HG03159 (cell line): ENCODE measurements around the gene CRIP3.

ENCODE experiments used
- ATAC-seq: cut with Tn5 transposase; IDR thresholded peaks from one replicate; pipeline ENCODE4 v1.9.1; 2021; ENCODE audit warnings: mild to moderate bottlenecking, moderate library complexity; ENCODE audit not compliant: unreplicated experiment

Gene CRIP3

DNA sequence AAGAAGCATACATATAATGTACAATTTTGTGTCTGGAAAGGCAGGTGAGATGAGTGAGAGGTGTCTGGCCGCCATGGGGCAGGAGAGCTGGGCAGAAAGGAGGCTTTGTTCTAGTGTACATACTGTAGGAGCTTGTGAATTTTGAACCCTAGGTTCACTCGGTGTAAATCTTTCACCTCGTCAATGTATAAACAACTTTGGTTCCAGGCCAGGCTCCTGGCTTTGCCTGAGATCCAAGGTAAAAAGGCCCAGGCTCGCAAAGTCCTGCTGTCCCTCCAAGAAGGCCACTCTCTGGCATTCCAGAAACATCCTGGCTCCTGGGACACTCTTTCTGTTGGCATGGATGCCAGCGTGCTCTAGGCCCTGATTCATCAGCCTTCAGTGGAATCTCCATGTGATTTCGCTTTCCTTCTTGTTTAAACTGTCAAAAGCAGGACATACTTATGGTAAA is 17.7 kb downstream of the CRIP3 start:
- ATAC-seq = no peak

DNA sequence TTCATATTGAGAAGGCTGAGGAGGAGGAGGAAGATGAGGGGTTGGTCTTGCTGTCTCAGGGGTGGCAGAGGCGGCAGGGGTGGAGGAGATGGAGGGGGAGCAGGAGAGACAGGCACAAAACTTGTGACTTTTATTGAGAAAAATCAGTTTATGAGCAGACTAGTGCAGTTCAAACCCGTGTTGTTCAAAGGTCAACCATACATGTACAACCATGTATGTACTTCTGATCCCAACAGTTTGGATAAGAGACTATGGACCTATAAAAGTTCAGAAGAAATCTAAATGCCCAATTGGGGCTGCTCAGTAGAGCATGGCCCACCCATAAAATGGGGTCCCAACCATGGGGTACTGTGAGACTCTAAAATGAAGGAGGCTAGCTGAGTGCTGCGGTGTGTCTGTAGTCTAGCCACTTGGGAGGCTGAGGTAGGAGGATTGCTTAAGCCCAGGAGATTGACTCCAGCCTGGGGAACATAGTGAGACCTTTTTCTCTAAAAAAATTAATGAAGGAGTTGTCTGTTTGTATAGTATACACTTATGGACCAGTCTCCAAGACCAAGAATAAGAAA is 18.2 kb downstream of the CRIP3 start:
- ATAC-seq = no peak

DNA sequence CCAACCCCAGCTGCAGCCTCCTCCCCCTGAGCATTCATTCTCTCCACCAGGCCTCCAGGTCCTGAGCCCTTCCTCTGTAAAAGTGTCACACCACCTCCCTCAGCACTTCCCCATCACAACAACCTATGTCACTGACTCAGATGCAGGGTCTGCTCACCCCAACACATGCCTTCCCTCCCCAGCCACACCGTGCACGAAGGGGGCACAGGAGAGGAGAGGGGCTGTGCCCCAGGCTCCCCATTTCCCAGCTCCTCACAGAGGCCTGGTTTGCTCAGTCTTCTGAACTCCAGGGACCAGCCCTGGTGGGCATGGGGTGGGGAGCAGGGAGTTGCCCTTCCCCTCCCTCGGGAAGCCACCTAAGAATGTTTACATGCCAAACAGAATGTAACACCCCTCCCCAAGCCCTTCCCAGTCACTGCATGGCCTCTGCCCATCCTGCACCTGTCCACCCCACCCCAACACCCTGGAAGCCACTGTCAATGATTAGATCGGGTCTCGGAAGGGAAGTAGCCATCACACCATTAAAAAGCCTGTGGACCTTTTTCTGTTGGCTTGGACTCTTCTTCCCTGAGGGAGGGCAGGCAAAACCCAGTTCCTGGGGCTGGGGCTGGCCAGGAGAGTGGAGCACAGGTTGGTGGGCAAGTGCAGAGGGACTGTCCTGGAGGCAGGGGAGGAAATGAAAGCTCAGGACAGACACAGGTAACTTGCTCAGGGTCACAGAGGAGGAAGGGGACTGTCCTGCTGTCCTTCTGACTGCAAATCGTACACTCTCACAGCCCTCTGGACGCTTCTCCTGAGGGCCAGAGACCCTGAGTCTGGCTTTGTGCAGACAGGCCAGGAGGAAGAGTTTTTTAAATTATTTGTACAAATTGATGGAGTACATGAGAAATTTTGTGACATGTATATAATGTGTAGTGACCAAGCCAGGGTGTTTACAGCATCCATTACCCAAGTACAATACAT is 20.6 kb downstream of the CRIP3 start:
- no peak for ATAC-seq

DNA sequence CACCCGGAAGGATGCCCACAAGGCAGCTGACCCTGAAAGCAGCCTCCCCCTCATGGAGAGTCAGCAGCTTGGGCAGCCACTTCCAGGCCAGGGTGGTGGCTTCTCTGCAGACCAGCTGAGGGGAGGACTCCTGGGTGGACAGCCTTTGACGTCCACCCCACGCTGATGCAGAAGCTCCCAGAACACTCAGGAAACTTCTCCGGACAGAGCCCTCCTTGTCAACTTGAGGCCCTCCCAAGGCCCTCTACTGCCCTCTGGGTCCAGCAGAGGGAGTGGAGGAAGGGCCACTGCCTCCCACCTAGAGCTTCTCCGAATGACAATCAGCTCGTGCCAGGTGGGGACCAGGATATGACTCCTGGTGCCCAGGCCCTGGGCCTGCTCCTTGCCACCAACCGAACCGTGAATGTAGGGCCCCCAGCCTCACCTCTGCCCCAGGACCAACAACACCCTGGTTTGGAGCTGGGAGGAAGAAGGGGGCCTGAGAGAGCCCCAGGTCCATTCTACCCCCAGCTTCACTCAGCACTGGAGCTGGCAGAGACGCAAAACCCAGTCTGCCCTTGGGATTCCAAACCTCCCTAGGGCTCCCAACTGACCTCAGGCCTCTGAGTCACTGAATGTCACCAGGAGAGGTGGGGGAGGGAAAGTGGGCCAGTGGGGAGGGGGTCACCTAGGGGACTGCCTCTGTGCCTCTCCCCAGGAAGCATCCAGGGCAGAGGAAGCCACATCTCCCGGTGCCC is 21.5 kb downstream of the CRIP3 start:
- ATAC-seq = no peak

DNA sequence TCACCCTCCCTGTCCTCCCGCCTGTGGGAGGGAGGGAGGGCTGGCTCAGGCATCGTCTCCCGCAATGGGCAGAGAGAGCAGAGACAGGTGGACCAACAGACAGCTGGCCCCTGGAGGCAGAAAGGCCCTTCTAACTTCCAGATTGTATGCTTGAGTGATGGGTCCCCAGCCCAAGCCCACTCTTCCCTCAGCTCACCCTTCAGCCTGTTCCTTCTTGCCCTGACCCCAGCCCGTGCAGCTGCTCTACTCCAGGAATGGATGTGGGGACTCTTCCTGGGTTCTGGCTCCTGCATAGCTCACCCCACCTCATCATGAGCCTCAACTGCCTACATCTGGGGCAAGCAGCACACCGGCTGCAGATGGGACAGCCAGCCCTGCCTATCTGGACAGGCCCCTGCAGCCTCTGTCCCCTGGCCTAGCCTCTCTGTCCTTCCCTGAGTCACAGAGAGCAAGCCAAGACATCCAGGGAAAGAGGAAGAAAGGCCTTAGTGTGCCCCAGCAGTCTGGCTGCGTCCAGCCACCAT is 22.1 kb downstream of the CRIP3 start:
- ATAC-seq = no peak

DNA sequence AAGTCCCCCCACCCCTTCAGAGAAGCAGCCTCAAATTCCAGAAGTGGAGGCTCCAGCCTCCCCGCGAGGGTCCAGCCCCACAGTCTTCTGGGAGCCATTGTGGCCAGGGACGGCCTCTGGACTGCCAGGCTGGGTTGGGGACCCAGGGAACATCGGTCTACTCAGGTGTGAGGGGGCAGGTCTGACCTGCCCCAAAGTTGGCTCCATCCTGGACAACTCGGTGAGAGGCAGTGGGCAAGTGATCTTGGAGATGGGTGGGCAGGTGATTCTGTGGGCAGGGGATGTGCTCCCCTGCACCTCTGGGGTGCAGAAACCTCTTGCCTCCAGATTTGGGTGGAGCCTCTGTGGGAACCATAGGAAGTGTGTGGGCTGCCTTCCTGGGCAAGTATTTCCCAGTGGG is 22.8 kb downstream of the CRIP3 start:
- no peak for ATAC-seq

DNA sequence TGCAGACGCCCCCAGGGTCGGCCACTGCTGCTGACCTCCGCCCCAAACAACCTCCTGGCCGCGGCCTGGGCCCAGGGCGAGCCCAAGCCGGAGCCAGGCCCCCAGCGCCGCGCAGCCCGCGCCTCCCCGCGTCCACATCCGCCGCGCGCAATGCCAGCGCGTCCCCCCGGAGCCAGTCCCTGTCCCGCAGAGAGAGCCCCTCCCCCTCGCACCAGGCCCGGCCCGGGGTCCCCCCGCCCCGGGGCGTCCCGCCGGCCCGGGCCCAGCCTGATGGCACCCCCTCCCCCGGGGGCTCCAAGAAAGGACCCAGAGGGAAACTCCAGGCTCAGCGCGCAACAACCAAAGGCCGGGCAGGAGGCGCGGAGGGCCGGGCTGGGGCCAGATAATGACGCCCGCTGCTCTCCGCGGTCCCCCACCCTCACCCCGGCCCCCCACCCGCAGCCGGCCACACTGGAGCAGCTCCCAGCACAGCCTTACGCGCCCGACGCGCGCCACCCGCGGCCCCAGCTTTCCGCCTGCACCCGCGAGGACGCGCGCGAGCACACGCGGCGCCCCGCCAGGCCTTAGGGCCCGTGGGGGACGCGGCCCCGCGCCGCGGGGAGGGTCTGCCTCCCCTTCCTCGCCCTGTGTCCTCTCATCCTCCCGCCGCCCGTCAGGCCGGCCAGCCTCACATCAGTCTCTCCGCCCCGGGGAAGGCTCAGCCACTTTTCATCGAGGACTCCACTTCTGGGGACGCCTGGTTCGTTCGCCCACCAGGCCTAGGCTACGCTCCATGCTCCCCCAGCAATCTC is 23.4 kb downstream of the CRIP3 start:
- ATAC-seq = no peak

DNA sequence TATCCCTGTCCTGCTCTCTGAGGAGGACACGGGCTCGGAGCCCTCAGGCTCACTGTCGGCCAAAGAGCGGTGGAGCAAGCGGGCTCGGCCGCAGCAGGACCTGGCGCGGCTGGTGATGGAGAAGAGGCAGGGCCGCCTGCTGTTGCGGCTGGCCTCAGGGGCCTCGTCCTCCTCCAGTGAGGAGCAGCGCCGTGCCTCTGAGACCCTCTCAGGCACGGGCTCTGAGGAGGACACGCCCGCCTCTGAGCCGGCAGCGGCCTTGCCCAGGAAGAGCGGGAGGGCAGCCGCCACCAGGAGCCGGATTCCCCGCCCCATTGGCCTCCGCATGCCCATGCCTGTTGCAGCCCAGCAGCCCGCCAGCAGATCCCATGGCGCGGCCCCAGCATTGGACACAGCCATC is 24.7 kb downstream of the CRIP3 start:
- no peak for ATAC-seq

DNA sequence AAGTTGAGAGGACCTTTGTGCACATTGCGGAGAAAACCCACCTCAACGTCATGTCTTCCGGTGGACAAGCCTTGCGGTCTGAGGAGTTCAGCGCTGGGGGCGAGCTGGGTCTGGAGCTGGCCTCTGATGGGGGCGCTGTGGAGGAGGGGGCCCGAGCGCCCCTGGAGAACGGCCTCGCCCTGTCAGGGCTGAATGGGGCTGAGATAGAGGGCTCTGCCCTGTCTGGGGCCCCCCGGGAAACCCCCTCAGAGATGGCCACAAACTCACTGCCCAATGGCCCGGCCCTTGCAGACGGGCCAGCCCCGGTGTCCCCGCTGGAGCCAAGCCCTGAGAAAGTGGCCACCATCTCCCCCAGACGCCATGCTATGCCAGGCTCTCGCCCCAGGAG is 25.1 kb downstream of the CRIP3 start:
- ATAC-seq = no peak

DNA sequence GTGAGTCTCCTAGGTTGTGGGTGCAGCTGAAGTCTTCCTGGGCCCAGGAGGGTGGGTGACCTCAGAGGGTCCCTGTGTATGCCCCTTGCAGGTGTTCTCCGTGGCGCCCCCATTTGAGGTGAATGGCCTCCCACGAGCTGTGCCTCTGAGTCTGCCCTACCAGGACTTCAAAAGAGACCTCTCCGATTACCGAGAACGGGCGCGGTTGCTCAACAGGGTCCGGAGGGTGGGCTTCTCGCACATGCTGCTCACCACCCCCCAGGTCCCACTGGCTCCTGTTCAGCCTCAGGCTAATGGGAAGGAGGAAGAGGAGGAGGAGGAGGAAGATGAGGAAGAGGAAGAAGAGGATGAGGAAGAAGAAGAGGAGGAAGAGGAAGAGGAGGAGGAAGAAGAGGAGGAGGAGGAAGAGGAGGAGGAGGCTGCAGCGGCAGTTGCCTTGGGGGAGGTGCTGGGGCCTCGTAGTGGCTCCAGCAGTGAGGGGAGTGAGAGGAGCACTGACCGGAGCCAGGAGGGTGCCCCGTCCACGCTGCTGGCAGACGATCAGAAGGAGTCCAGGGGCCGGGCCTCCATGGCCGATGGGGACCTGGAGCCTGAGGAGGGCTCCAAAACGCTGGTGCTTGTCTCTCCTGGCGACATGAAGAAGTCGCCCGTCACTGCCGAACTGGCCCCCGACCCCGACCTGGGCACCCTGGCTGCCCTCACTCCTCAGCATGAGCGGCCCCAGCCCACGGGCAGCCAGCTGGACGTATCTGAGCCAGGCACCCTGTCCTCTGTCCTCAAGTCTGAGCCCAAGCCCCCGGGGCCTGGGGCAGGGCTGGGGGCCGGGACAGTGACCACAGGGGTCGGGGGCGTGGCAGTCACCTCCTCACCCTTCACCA is 25.8 kb downstream of the CRIP3 start:
- no peak for ATAC-seq

DNA sequence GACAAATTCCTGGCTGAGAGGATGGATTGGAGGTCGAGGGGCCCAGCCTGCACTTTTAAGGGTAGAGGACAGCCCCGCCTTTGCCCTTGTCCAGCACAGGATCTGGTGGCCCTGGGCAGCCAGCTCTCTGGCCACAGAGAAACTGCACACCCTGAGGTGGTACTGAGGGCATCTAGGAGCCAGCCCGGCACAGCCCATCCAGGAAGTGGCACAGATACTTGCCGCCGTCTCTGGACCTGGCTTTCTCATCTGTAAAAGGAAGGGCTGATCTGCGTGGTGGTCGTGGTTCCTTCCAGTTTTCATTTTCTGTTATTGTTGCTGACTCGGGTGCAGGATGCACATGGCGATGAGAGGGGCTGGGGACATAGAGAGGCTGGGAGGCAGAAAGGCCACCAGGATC is 26.6 kb downstream of the CRIP3 start:
- ATAC-seq = no peak

DNA sequence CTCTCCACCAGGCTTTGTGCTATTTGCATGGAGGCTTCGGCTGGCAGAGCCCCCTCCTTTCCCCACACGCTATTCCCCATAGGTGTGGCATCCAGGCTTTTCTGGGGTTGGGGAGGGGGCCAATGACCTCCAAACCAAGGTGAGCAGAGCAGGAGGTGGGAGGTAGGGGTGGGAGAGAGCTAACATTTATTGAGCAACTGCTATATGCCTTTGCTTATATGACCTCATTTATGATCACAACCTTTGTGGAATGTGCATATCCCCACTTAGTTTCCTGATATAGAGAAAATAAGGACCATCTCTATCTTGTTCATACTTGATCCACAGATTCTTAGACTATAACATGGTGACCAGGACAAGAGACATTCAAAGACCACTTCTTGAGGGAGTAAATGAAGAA is 28.4 kb downstream of the CRIP3 start:
- ATAC-seq = no peak

DNA sequence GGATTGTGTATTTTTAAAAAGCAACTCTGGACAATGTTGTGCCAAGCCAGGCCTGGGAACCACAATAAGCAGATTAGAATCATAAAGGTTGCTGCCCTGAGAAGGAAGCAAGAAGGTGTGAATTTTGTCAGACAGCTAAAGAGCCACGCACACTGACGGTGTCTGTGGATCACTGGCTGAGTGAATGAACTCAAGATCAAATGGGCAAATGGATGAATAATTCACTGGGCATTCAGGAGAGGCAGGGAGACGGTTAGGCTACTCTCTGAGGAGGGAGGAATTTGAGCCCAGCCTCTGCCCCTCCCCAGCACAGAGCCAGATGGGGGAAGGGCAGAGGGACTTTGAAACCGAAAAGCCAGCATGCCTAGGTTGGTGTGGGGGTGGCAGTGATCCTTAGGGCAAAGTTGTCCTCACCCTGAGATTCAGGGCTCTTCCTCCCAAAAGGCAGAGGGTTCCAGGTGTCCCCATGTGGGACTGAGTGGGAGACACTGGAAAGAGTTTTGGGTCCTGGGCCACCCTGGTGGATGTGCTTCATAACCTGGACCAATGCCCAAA is 30.0 kb downstream of the CRIP3 start:
- no peak for ATAC-seq

DNA sequence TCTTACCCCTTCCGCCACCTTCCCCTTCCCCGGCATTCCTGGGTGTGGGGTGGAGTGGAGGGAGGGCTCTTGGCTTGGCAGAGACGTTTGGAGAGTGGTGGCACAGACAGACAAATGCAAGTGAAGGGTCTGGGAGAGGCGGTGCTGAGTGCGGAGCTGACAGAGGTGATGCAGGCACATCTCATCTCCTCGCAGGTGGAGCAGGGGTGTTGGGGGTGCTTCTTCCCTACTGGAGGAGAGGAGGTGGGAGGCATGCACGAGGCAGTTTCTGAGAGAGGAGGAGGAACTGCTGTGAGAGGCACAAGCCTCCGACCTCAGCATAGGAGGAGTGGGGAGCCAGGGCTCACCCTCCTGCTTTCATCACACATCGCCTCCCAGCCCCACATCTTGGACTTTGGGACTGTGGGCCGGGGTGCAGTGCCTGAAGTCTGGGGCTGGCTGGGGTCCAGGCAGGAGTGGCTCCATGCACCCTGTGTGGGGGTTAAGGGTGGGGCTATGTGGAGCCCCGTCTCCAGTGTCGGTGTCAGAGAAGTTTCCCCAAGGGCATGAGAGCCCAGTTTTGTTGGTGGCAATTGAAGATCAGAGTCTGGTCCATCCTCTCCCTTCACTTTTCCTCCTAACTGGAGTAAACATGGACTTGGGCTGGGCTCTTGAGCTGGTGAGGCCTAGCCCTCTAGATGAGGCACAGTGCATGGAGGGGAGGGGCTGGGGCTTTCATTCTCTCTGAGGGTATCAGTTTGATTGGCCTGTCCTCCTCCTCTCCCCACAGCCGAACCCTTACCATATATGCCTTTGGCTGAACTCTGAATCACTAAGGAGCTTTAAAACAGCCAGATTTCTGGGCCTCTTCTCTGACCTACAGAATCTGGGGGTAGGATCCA is 30.7 kb downstream of the CRIP3 start:
- no peak for ATAC-seq

DNA sequence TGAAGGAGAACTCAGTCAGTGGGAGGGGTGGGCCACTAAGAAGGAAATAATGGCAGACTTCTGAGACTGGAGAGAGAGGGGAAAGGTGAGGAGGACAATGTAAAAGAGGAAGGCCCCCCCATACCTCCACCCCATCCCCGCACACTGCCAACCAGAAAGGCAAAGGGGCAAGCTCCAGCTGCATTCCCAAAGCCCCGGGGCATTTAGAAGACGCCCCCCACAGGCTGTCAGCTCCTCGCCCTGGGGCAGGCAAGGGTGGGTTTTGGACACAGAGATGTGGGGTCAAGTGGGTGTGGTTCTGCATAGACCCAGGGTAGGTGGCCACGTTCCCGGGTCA is 31.4 kb downstream of the CRIP3 start:
- no peak for ATAC-seq

DNA sequence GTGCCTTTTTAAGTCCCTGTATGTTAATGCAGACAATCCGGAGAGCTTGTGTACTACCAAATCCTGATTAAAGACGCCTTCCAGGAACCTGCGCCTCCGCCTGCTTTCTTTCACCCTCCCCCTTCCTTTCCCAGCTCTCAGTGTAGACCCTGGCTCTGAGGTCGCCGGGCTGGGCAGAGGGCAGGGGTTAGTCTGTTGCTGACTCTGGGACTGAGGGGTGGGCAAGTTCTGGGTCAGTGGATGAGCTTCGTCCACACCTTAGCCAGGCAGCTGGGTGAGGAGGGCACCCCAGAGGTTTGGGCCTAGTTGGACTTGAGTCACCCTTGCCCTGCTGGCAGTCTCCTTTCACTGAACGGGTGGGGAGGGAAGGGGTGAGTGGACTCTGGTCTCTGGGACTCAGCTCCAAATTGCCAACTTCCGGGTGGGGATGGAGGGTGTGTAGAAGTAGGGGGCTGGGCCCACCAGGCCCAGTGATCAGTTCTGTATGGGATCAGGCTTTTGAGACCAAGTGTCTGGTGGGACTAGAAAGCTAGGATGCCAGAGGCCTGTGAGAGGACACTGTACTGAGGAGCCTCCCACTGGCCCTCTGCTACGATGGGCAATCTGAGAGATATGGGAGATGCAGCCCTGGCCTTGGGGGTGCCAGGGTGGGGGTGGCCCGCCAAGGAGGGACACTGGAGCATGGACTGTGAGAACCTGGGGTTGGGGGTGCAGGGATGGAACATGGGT is 31.9 kb downstream of the CRIP3 start:
- ATAC-seq = no peak

DNA sequence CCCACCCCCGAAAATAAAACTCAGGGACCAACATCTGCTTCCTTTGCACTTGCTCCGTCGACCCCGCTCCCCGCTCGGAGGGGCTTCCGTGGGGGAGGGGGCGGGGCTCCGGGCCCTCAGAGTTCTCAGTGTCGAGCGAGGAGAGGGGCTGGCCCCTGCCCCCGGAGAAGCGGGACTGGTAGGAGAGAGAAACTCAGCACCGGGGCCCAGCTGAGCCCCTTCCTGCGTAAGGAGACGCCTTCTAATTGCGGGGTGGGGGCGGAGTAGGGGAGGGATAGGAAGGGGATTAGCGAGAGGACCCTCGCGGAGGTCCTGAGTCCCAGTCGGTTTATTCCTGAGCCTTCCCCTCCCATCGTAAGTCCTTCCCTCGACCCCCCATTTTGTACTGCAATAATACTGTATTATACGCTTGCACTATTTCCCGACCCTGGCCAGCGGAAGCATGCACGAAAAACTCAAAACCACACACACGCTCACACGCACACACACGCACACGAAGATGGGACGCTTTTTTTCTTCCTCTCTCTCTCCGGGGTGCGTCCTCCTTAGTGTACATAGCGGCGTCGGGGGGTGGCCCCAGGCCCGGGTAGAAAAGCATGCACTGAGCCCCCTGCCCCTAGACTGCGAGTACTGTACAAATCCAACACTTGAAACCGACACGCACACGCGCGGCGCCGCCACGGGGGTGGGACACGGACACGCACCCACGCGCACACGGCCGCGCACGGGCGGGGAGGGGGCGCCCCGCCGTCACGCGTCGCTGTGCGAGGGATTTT is 32.6 kb downstream of the CRIP3 start:
- ATAC-seq = no peak
